ENCODE results near the gene NLRP3. TPM values are rescaled to one million over a fixed set of nuclear protein-coding genes. Genes with fewer than 3 reads are reported as not detected.

NLRP3 gene
- total and polyA plus RNA-seq, 2 of the 13 experiments (the other 11 are each of a cell fraction or from before 2014, with no cell fraction given) = not detected

- Histone ChIP-seq H3K36me3 (replicated peaks in 1 of 2; ENCODE audit: control insufficient read depth in 1 of 2, insufficient read depth in 2 of 2, low read length in 2 of 2) (no peaks in the 10 kb centered on the region), H3K4me1 (ENCODE audit: insufficient read depth, low read length) (no peaks in the 10 kb centered on the region), H3K9ac (ENCODE audit: insufficient read depth, low read depth, low read length) (no peak overlapping the region), H3K27ac (ENCODE audit: extremely low read length, insufficient read depth, low read length) (no peak overlapping the region), H4K20me1 (ENCODE audit: insufficient read depth, low read length) (no peaks in the 10 kb centered on the region), H3K79me2 (ENCODE audit: insufficient read depth, low read length) (no peaks in the 10 kb centered on the region), H3K27me3 (ENCODE audit: control insufficient read depth in 1 of 2, insufficient read depth in 2 of 2, low read length in 2 of 2) (peaks cover 0 to 26% of the 10 kb centered on the region in 2 experiments; a peak in 3 of 5 replicates), H3K9me3 (ENCODE audit: low read length) (peaks cover 4% of the 10 kb centered on the region; the same call in 1 of the 2 replicates), H3K4me2 (ENCODE audit: low read depth, low read length) (no peak overlapping the region), H3K4me3 (replicated peaks in 1 of 3; ENCODE audit: insufficient read depth in 1 of 3, low read depth in 2 of 3, low read length in 3 of 3) (no peak overlapping the region), H2AFZ (ENCODE audit: low read length) (no peak overlapping the region)
- CTCF ChIA-PET (ENCODE audit: low intra/inter-chr PET ratio, low total read pairs) = no interaction called here
- WGBS (ENCODE audit: low lambda C conversion rate) = 41% methylated on average over 19 of the region's 20 CpGs
- POLR2A ChIA-PET = no interaction called here
- no TSS peak for BruUV-seq (replicated peaks)
- in situ Hi-C loops (cut with HindIII; ENCODE audit: extremely low pct_ligation_motif_present, low pct_unique_long_range_greater_than_20kb) (no loop called here), intact Hi-C loops (cut with micrococcal nuclease; ENCODE audit: unreplicated experiment) (no loop called here)
- TF ChIP-seq HMGXB3 (CRISPR knock-in tag; IDR thresholded peaks at IDR 0.05; ENCODE audit: borderline replicate concordance) (no peak), IKZF4 (CRISPR knock-in tag; IDR thresholded peaks at IDR 0.05; ENCODE audit: borderline replicate concordance, low read depth, not compliant biosample characterization) (no peak), MNT (IDR thresholded peaks at IDR 0.05) (peak; percentile 26; the same call in 1 of the 2 replicates), ZNF713 (CRISPR knock-in tag; IDR thresholded peaks at IDR 0.05) (no peak)
- no peak for FAIRE-seq
- ATAC-seq = no peak
- no peak for DNase-seq (ENCODE audit: low spot score)
These were observed 37.5 kb upstream of the NLRP3 start for GRCh38 chr1:247378334-247379073.

Data from HepG2 (cell line).